T-cell (primary cell): ENCODE measurements around the gene GYS1. TPM values are rescaled to one million over a fixed set of nuclear protein-coding genes. Genes with fewer than 3 reads are reported as not detected.
A peak's percentile ranks its signal among the peaks of the same experiment; 100 is the strongest.

Experiments
- ATAC-seq, 4 experiments: fragments of 200-7000 bp in 3 of 4; fragments of 150-1000 bp in 1 of 4; cut with Tn5 transposase; replicated peaks in 1 of 4; 1 replicate in 3 of 4; 2 replicates in 1 of 4; pipeline ENCODE4 v1.10.0; 2021; ENCODE audit warnings: moderate library complexity in 3 of 4, mild to moderate bottlenecking in 2 of 4, moderate number of reproducible peaks in 1 of 4
- CTCF ChIA-PET, 2 donors: fragments of 300-600 bp; sonication (Branson Sonifier 250); formaldehyde crosslinking; loops; one replicate each; lab custom pipeline; 2022; ENCODE audit warnings: antibody characterized with exemption in 2 of 2; lab: Charles Lee
- POLR2A ChIA-PET, 2 donors: fragments of 300-600 bp; sonication (Branson Sonifier 250); formaldehyde crosslinking; loops; one replicate each; lab custom pipeline; 2022; ENCODE audit warnings: antibody characterized with exemption in 2 of 2; lab: Charles Lee
- DNase-seq, 35 experiments: peaks; one replicate each; pipeline versions ENCODE4 v3.0.0 to v3.0.0-alpha.2; 2013 to 2023
- H3K27ac ChIP-seq: one replicate; pipeline ENCODE4 v1.5.1; 2013; ENCODE audit warnings: low read length
- H3K27me3 ChIP-seq, 2 experiments: replicated peaks in 1 of 2; 1 replicate in 1 of 2; 2 replicates in 1 of 2; pipeline versions ENCODE4 v1.6.1 to v1.7.0; 2013; ENCODE audit warnings: low read length in 1 of 2, mixed read lengths in 1 of 2; ENCODE audit not compliant: control insufficient read depth in 2 of 2, insufficient read depth in 2 of 2; ENCODE audit errors: extremely low read depth in 1 of 2
- H3K36me3 ChIP-seq, 2 donors: 1 replicate in 1 of 2; 2 replicates in 1 of 2; pipeline versions ENCODE4 v1.6.1 to v1.7.0; 2013; ENCODE audit warnings: low read length in 1 of 2; ENCODE audit not compliant: control insufficient read depth in 2 of 2, insufficient read depth in 1 of 2; ENCODE audit errors: extremely low read depth in 1 of 2
- H3K4me1 ChIP-seq, 2 experiments: 1 replicate in 1 of 2; 2 replicates in 1 of 2; pipeline versions ENCODE4 v1.6.1 to v1.7.0; 2013; ENCODE audit warnings: low read length in 2 of 2, mixed read lengths in 1 of 2; ENCODE audit not compliant: insufficient read depth in 2 of 2, control insufficient read depth in 1 of 2; ENCODE audit errors: extremely low read depth in 1 of 2
- H3K4me3 ChIP-seq, 2 donors: 1 replicate in 1 of 2; 2 replicates in 1 of 2; pipeline versions ENCODE4 v1.5.1 to v1.7.0; 2013; ENCODE audit warnings: mild to moderate bottlenecking in 2 of 2, low read length in 1 of 2, moderate library complexity in 1 of 2; ENCODE audit not compliant: control insufficient read depth in 1 of 2; ENCODE audit errors: extremely low read depth in 1 of 2
- H3K9me3 ChIP-seq: 2 replicates; pipeline ENCODE4 v1.7.0; 2013
- H3K27ac Mint-ChIP-seq, 2 donors: one replicate each; pipeline ENCODE4 v1.8.0; 2020 to 2021; ENCODE audit warnings: mild to moderate bottlenecking in 2 of 2, mixed read lengths in 2 of 2
- H3K27me3 Mint-ChIP-seq, 2 donors: one replicate each; pipeline ENCODE4 v1.8.0; 2021 to 2022; ENCODE audit warnings: mixed read lengths in 2 of 2
- H3K36me3 Mint-ChIP-seq: one replicate; pipeline ENCODE4 v1.8.0; 2021; ENCODE audit warnings: mixed read lengths
- H3K4me1 Mint-ChIP-seq, 3 donors: one replicate each; pipeline ENCODE4 v1.8.0; 2020 to 2022; ENCODE audit warnings: mixed read lengths in 3 of 3, mild to moderate bottlenecking in 1 of 3
- H3K4me3 Mint-ChIP-seq, 3 donors: one replicate each; pipeline ENCODE4 v1.8.0; 2020 to 2022; ENCODE audit warnings: mild to moderate bottlenecking in 3 of 3, mixed read lengths in 3 of 3, moderate library complexity in 3 of 3
- H3K9me3 Mint-ChIP-seq, 3 donors: one replicate each; pipeline ENCODE4 v1.8.0; 2020 to 2022; ENCODE audit warnings: mixed read lengths in 3 of 3
- WGBS: methylation state at CpG from one replicate; pipeline ENCODE4 v1.1.5; 2013; ENCODE audit warnings: missing lambda C conversion rate; ENCODE audit not compliant: insufficient coverage; 5-methylcytosine and 5-hydroxymethylcytosine counted together
- total RNA-seq, 35 experiments: library from RNA in 6 of 35; stranded (reverse) in 6 of 35; fragments of 120-200 nt in 1 of 35; gene quantifications; one replicate each; pipeline versions ENCODE4 v1.2.1 to v1.2.4 and lab custom pipeline; 2013 to 2026

GYS1 gene
- total RNA-seq, 5 donors from 2014 or later (not counting 1 experiment from before 2014, with no cell fraction given), result 28.1 to 58.9 (median 52.4) TPM

DNA sequence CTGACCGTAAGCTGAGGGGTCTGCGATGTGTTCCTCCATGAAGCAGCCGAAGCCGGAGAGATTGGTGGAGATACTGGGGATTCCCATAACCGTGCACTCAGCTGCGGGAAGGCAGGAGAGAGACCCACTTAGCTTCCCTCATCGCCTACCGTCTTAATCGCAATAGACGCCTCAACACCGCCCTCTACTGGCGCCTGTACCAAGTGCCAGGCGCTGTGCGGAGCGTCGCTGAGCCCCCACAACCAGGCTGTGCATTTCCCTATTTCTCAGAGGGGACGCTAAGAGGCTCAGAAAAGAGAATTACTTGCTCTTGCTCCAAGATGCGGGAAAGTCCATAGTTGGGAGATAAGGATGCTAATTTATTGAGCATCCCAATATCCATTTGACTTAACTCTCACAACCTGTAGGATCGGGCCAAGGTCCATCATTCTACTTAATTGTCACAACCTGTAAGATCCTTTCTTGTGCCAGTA, 22.1 kb downstream of the GYS1 start:
- H3K4me3 Mint-ChIP-seq, result no peak overlapping the region
- H3K27me3 Mint-ChIP-seq, result no peaks in the 10 kb centered on the region
- Histone ChIP-seq H3K27ac (no peak overlapping the region), H3K36me3 (peaks cover 16 to 63% of the 10 kb centered on the region in 2 donors), H3K27me3 (no peaks in the 10 kb centered on the region), H3K4me1 (peaks cover 5 to 20% of the 10 kb centered on the region in 2 experiments), H3K4me3 (no peak overlapping the region), H3K9me3 (no peaks in the 10 kb centered on the region)
- DNase-seq (peak; percentile 51 to 92 (median 76)), ATAC-seq (peak; percentile 80 to 84 (median 82))
- ChIA-PET CTCF (interaction anchor here (0.5 to 2.5 kb wide), 12 partner anchors 16 to 706 kb away, joined by 3 to 23 read pairs (median 4); partner anchors contain the start of genes GYS1 (in 2 of the 2), BAX (in 1 of the 2), DHDH (in 1 of the 2) and NUCB1 (in 1 of the 2)), POLR2A (no interaction called here)
- WGBS, result 10% methylated on average over 10 of the region's 19 CpGs
- H3K4me1 Mint-ChIP-seq, result peaks cover 15 to 28% (median 24%) of the 10 kb centered on the region in 3 donors
- no peak overlapping the region for H3K27ac Mint-ChIP-seq
- no peaks in the 10 kb centered on the region for H3K9me3 Mint-ChIP-seq
- peaks cover 25% of the 10 kb centered on the region for H3K36me3 Mint-ChIP-seq

GRCh38 chr19:48970139-48970766, 22.9 kb downstream of the GYS1 start:
- DNase-seq, result no peak
- no peak overlapping the region for H3K4me3 Mint-ChIP-seq
- no peak for ATAC-seq
- WGBS, result 100% methylated on average over 15 of the region's 23 CpGs
- Histone ChIP-seq H3K27me3 (no peaks in the 10 kb centered on the region), H3K4me3 (no peak overlapping the region), H3K4me1 (peaks cover 6 to 22% of the 10 kb centered on the region in 2 experiments), H3K9me3 (no peaks in the 10 kb centered on the region), H3K27ac (no peak overlapping the region), H3K36me3 (peaks cover 16 to 62% of the 10 kb centered on the region in 2 donors)
- H3K4me1 Mint-ChIP-seq, result peaks cover 23 to 35% (median 30%) of the 10 kb centered on the region in 3 donors
- CTCF ChIA-PET, result interaction anchor here (0.6 to 2.5 kb wide), 13 partner anchors 15 to 332 kb away, joined by 3 to 23 read pairs (median 5); partner anchors contain the start of genes GYS1 (in 2 of the 2), BAX (in 1 of the 2), DHDH (in 1 of the 2) and NUCB1 (in 1 of the 2)
- no peak overlapping the region for H3K27ac Mint-ChIP-seq
- POLR2A ChIA-PET, result interaction anchor here in 1 of 2 donors (0.5 kb wide), 1 partner anchor 11 kb away, joined by 11 read pairs; no protein-coding TSS in a partner anchor
- no peaks in the 10 kb centered on the region for H3K9me3 Mint-ChIP-seq
- peaks cover 29% of the 10 kb centered on the region for H3K36me3 Mint-ChIP-seq
- H3K27me3 Mint-ChIP-seq, result no peaks in the 10 kb centered on the region

- ChIA-PET POLR2A (no interaction called here), CTCF (interaction anchor here in 1 of 2 donors (0.6 to 2.5 kb wide), 3 partner anchors 40 to 97 kb away, joined by 4 to 23 read pairs (median 5); partner anchors contain the start of genes NUCB1 and PPP1R15A)
- WGBS, result 96% methylated on average over 40 of the region's 45 CpGs
- Mint-ChIP-seq H3K4me3 (no peak overlapping the region), H3K9me3 (no peaks in the 10 kb centered on the region), H3K4me1 (peaks cover 30 to 41% (median 34%) of the 10 kb centered on the region in 3 donors), H3K27me3 (no peaks in the 10 kb centered on the region), H3K36me3 (peaks cover 29% of the 10 kb centered on the region), H3K27ac (no peak overlapping the region)
- Histone ChIP-seq H3K36me3 (peaks cover 16 to 61% of the 10 kb centered on the region in 2 donors), H3K4me3 (no peak overlapping the region), H3K4me1 (peaks cover 8 to 26% of the 10 kb centered on the region in 2 experiments), H3K27ac (no peak overlapping the region), H3K9me3 (no peaks in the 10 kb centered on the region), H3K27me3 (no peaks in the 10 kb centered on the region)
- ATAC-seq (no peak), DNase-seq (no peak)
Measured at GRCh38 chr19:48969276-48970138, 23.6 kb downstream of the GYS1 start.

DNA sequence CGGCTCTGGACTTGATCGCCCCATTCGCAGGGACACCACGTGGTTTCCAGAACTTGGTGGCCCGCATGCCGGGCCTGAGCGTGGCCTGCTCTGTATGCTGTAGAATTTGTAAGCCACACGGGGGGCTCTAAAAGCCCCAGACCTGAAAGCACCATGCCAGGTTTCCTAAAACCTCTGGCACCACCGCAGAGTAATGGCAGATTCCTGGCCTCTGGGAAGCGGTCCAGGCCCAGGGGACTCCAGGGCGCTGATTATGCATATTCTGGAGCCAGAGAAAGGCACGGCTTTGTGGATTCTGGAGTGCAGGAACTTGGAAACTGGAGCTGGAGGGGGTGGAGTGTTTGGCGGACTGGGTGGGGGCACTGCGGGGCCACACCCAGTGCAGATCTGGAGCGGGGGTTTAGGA, 24.3 kb downstream of the GYS1 start:
- DNase-seq, result no peak
- Histone ChIP-seq H3K4me3 (no peak overlapping the region), H3K27me3 (no peaks in the 10 kb centered on the region), H3K36me3 (peaks cover 16 to 54% of the 10 kb centered on the region in 2 donors), H3K4me1 (peaks cover 12 to 33% of the 10 kb centered on the region in 2 experiments), H3K27ac (no peak overlapping the region), H3K9me3 (no peaks in the 10 kb centered on the region)
- ATAC-seq, result no peak
- Mint-ChIP-seq H3K27me3 (no peaks in the 10 kb centered on the region), H3K36me3 (peaks cover 26% of the 10 kb centered on the region), H3K9me3 (no peaks in the 10 kb centered on the region), H3K27ac (no peak overlapping the region), H3K4me3 (no peak overlapping the region), H3K4me1 (peaks cover 37 to 48% (median 41%) of the 10 kb centered on the region in 3 donors)
- 93% methylated on average over 11 of the region's 15 CpGs for WGBS
- POLR2A ChIA-PET, result no interaction called here
- CTCF ChIA-PET, result no interaction called here

GRCh38 chr19:48968179-48968661, 24.9 kb downstream of the GYS1 start:
- Mint-ChIP-seq H3K9me3 (no peaks in the 10 kb centered on the region), H3K27ac (peak overlapping the region; percentile 40 to 55), H3K36me3 (peaks cover 26% of the 10 kb centered on the region), H3K4me3 (no peak overlapping the region), H3K27me3 (no peaks in the 10 kb centered on the region), H3K4me1 (peaks cover 43 to 54% (median 45%) of the 10 kb centered on the region in 3 donors)
- no peaks in the 10 kb centered on the region for H3K27me3 ChIP-seq
- no peak overlapping the region for H3K4me3 ChIP-seq
- no peak overlapping the region for H3K27ac ChIP-seq
- peaks cover 16 to 52% of the 10 kb centered on the region in 2 donors for H3K36me3 ChIP-seq
- peaks cover 15 to 39% of the 10 kb centered on the region in 2 experiments for H3K4me1 ChIP-seq
- 84% methylated on average over 3 of the region's 4 CpGs for WGBS
- ATAC-seq (no peak), DNase-seq (no peak)
- CTCF ChIA-PET, result interaction anchor here in 1 of 2 donors (0.6 kb wide), 1 partner anchor 8 kb away, joined by 6 read pairs; no protein-coding TSS in a partner anchor
- H3K9me3 ChIP-seq, result no peaks in the 10 kb centered on the region
- POLR2A ChIA-PET, result no interaction called here
